ENCODE data around the gene CELSR2.
A peak's percentile ranks its signal among the peaks of the same experiment; 100 is the strongest.

Gene CELSR2

GRCh38 chr1:109250454-109251276 is 1.3 kb downstream of the CELSR2 start:
- Histone ChIP-seq H4K20me1 (peaks cover 7% of the 10 kb centered on the region; the same call in 1 of the 2 replicates), H3K27ac (no peak overlapping the region), H3K4me3 (peak overlapping the region; percentile 91), H3K4me2 (peak overlapping the region; percentile 97), H3K4me1 (peaks cover 76% of the 10 kb centered on the region), H3K9ac (peak overlapping the region; percentile 81), H3K9me3 (no peaks in the 10 kb centered on the region), H3K36me3 (peaks cover 17% of the 10 kb centered on the region), H3K27me3 (no peaks in the 10 kb centered on the region)
- TF ChIP-seq Cebpa-rat (IDR thresholded peaks at IDR 0.05) = no peak

GRCh38 chr1:109251277-109252166 is 2.2 kb downstream of the CELSR2 start:
- peaks cover 79% of the 10 kb centered on the region for H3K4me1 ChIP-seq

GRCh38 chr1:109252167-109252892 is 3.0 kb downstream of the CELSR2 start:
- Histone ChIP-seq H3K9me3 (no peaks in the 10 kb centered on the region), H4K20me1 (peaks cover 7% of the 10 kb centered on the region; the same call in 1 of the 2 replicates), H3K27ac (no peak overlapping the region), H3K4me1 (peaks cover 71% of the 10 kb centered on the region), H3K4me3 (no peak overlapping the region), H3K9ac (no peak overlapping the region), H3K4me2 (peak overlapping the region; percentile 99; the same call in 1 of the 2 replicates), H3K36me3 (peaks cover 17% of the 10 kb centered on the region), H3K27me3 (no peaks in the 10 kb centered on the region)
- no peak for TF ChIP-seq Cebpa-rat (IDR thresholded peaks at IDR 0.05)

More at GRCh38 chr1:109251277-109252166, 2.2 kb downstream of the CELSR2 start:
- H3K9me3 ChIP-seq = no peaks in the 10 kb centered on the region
- no peak overlapping the region for H3K4me3 ChIP-seq
- no peak overlapping the region for H3K9ac ChIP-seq
- H3K27me3 ChIP-seq = no peaks in the 10 kb centered on the region
- TF ChIP-seq Cebpa-rat (IDR thresholded peaks at IDR 0.05) = no peak
- peaks cover 17% of the 10 kb centered on the region for H3K36me3 ChIP-seq
- no peak overlapping the region for H3K27ac ChIP-seq
- no peak overlapping the region for H3K4me2 ChIP-seq
- H4K20me1 ChIP-seq = peaks cover 7% of the 10 kb centered on the region; the same call in 1 of the 2 replicates

- Histone ChIP-seq H4K20me1 (peaks cover 7% of the 10 kb centered on the region; the same call in 1 of the 2 replicates), H3K36me3 (peaks cover 20% of the 10 kb centered on the region), H3K9ac (peak overlapping the region; percentile 84), H3K27ac (peak overlapping the region; percentile 93), H3K4me2 (peak overlapping the region; percentile 99), H3K4me1 (peaks cover 63% of the 10 kb centered on the region), H3K27me3 (no peaks in the 10 kb centered on the region), H3K4me3 (peak overlapping the region; percentile 66), H3K9me3 (no peaks in the 10 kb centered on the region)
- no peak for TF ChIP-seq Cebpa-rat (IDR thresholded peaks at IDR 0.05)
These were observed 3.8 kb downstream of the CELSR2 start for GRCh38 chr1:109252893-109253802.

- TF ChIP-seq Cebpa-rat (IDR thresholded peaks at IDR 0.05) = no peak
- Histone ChIP-seq H4K20me1 (peaks cover 12% of the 10 kb centered on the region; the same call in 1 of the 2 replicates), H3K27me3 (no peaks in the 10 kb centered on the region), H3K9me3 (no peaks in the 10 kb centered on the region), H3K4me3 (peak overlapping the region; percentile 66), H3K9ac (peak overlapping the region; percentile 84), H3K36me3 (peaks cover 28% of the 10 kb centered on the region), H3K27ac (peak overlapping the region; percentile 93), H3K4me1 (peaks cover 54% of the 10 kb centered on the region), H3K4me2 (peak overlapping the region; percentile 99)
These were observed 4.7 kb downstream of the CELSR2 start for GRCh38 chr1:109253803-109254620.

GRCh38 chr1:109254621-109255096 is 5.3 kb downstream of the CELSR2 start:
- Histone ChIP-seq H3K9me3 (no peaks in the 10 kb centered on the region), H3K4me2 (peak overlapping the region; percentile 99), H3K4me3 (peak overlapping the region; percentile 66), H3K9ac (peak overlapping the region; percentile 84), H3K27me3 (no peaks in the 10 kb centered on the region), H4K20me1 (peaks cover 12% of the 10 kb centered on the region; the same call in 1 of the 2 replicates), H3K36me3 (peaks cover 35% of the 10 kb centered on the region), H3K4me1 (peaks cover 52% of the 10 kb centered on the region), H3K27ac (peak overlapping the region; percentile 93)
- no peak for TF ChIP-seq Cebpa-rat (IDR thresholded peaks at IDR 0.05)

GRCh38 chr1:109255097-109255651 is 5.8 kb downstream of the CELSR2 start:
- Histone ChIP-seq H3K4me1 (peaks cover 49% of the 10 kb centered on the region), H3K4me2 (peak overlapping the region; percentile 99), H3K27me3 (no peaks in the 10 kb centered on the region), H4K20me1 (peaks cover 8% of the 10 kb centered on the region; the same call in 1 of the 2 replicates), H3K27ac (peak overlapping the region; percentile 93), H3K36me3 (peaks cover 37% of the 10 kb centered on the region), H3K9ac (peak overlapping the region; percentile 84), H3K9me3 (no peaks in the 10 kb centered on the region), H3K4me3 (peak overlapping the region; percentile 66)
- no peak for TF ChIP-seq Cebpa-rat (IDR thresholded peaks at IDR 0.05)

Data from BLaER1 (cell line).